Activated effector memory CD4-positive, alpha-beta T cell treated with Interleukin-2 at 50 U/mL for 16 hours (primary cell): Measurements from ENCODE around the gene CTPS2.

Experiments used
- DNase-seq: peaks from one replicate; pipeline ENCODE4 v3.0.0-alpha.2; 2020

CTPS2 gene

DNA sequence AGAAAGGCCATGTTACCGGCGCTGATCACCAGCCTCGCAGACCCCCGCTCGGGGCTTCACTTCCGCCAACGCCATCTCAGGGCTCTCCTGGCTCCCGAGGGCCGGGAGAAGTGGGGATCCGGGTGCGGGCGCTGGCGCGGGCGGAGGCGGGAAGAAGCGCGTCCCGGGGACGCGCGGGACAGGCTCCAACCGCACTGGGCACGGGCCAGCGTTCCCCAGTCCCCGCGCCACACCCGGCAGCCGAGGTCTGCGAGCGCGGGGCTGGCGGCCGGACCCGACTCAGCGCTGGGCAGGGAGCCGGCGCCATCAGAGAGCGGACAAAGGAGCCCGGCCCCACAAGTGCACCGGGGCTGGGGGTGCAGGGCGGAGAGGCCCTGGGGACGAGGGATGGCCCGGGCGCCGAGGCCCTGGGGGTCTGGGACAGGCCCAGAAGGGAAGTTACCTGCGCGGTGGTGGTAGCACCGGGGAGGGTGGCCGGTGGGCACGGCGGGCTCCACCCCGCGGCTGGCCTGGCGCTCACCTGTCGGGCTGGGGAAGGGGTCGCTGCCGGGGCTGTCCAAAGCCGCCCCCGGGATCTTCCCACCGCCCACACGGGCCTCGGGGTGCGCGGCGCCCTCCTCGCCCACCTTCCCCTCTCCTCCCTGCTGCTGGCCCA is 449 bp downstream of the CTPS2 start:
- no peak for DNase-seq

DNA sequence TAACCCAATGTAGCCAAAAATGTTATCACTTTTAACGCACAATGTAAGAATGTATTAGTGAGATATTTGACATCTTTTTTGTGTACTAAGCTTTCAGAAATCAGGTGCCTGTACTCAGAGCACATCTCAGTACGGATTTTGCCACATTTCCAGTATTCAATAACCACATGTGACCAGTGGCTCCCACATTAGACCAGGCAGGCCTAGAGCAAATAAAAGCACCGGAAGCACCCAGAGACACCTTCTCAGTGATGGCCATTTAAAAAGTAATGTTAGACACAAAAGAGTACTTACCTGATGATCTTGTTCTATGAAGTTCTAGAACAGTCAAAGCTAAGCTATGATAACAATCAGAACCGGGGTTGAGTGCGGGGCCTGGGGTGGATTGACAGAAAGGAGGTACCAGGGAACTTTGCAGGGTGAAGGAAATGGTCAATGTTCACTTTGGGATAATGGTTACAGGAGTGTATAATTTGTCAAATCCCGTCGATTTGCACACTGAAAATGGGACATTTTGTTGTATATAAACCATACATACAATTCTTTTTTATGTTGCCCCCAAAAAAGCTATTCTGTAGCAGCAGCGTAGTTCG is 1.2 kb downstream of the CTPS2 start:
- no peak for DNase-seq

DNA sequence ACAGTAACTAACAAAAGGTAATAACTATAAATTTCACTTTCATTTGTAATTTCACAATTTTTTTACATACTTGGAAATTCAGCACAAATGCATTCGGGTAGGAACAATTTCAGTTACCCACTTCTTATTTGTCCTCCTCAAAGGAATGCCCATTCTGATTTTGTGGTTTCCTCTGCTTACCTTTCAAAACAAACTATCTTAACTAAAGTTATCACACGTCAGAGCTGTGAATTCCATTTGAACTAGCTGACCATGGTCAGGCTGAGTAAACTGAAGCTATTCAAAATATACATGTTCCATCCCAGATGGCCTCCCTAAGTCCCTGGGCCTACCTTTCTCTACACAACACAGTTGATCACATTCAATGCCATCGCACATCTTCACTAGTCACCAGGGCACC is 4.5 kb downstream of the CTPS2 start:
- no peak for DNase-seq

DNA sequence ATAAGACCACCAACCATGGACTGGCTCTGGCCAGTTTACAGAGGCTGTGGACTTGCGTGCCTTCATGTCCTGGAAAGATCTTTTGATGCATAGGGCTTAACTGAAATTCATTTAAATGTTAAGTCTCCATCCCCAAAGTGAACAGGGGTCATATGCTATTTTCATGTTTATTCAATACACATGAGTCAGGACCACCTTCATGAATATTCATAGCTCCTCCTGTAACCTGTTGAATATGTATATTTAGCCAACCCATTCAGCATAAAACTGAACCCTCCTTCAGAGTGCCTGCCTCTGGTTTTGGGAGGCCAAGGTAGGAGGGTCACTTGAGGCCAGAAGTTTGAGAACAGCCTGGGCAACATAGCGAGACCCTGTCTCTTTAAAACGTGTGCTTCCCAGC is 7.1 kb downstream of the CTPS2 start:
- no peak for DNase-seq

DNA sequence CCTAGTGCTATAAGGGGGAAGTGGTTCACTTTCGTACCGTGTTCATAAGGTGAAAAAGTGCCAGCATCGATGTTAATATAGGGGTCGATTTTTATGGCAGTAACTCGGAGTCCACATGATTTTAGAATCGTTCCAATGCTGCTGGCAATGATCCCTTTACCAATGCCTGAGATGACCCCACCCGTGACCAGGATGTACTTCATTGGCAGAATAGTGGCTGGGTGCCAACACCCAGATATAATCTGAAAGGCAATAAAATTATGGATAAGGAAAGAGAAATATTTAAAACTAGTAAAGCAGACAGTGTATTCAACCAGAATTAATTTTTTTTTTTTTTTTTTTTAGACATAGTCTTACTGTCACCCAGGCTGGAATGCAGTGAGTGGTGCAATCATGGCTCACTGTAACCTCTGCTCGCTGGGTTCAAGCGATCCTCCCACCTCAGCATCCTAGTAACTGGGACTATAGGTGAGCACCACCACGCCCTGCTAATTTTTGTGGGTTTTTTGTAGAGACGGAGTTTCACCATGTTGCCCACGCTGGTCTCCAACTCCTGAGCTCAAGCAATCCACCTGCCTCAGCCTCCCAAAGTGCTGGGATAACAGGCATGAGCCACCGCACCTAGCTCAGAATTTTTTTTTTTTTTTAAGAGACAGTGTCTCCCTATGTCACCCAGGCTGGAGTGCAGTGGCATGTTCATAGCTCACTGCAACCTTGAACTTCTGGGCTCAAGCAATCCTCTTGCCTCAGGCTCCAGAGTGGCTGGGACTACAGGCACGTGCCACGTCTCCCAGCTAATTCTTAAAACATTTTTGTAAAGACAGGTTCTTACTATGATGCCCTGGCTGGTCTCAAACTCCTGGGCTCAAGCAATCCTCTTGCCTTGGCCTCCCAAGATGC is 9.5 kb downstream of the CTPS2 start:
- no peak for DNase-seq

DNA sequence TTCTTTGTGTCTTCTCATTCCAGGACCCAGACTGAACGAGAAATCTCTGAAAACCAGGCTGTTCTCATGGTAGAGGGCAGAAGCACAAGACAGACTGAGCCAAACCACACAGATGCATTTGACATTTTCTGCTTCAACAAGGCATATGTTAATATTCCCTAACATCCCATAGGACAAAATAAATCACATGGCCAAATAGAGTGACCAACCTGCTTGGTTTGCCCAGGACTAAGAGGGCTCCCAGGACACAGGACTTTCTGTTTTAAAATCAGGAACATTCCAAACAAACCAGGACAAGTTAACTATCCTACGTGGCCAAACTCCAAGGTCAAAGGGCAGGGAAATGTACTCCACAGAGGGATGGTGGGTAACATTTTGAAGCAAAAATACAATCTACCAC is 11.7 kb downstream of the CTPS2 start:
- no peak for DNase-seq

DNA sequence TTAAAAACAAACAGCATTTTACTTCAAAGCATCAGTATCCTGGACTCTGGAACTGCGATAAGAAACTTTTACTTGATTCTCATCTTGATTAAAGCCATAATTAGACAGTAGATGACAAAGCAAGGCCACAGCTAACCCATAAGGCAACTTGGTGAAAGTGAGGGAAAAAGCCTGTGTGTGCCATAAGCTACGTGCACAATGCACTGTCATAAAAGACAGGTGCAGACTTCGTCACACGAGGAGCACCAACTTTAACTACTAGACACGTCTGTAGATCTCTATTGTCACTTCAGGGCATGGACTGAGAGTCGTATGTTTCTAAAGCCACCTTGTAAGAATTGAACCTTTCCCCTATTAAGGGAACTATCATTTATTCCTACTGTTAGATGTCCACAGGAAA is 13.1 kb downstream of the CTPS2 start:
- no peak for DNase-seq

DNA sequence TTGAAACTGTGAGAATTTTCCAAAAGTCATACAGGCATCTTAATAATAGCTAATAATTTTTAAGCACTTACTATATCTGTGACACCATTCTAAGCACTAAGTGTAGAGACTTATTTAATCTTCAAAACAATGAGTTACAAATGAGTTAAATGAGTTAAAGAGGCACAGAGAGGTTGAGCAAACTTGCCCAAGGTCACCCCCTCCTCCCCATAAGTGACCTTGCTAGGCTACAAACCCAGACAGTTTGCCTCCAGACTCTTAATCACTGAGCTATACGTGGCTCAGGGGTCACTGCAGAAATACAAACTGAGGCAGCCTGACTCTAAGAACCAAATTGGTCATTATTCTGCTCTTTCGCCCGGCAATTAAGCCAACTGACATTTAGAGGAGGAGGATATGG is 15.5 kb downstream of the CTPS2 start:
- no peak for DNase-seq

DNA sequence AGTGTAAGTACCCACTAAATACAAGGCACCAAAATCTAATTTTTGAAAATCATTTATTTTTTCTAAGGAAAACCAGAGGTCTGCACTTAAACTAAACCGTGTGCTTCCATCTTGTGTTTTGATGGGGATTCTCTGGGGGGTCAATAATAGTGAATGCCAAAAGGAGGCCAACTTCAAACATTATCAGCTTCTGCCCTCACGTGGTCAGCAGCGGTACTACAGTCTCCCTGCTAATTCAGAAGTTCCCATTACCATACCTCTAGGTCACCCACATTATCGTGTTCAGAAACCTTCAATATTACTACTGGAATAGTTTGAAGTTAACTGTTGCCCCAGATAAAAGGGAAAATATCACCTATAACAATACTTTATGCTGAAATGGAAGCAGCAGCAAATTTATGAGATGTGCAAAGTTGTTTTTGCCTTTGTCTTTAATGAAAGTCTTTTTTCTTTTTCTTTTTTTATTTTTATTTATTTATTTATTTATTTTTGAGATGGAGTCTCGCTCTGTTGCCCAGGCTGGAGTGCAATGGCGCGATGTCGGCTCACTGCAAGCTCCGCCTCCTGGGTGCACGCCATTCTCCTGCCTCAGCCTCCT is 17.3 kb downstream of the CTPS2 start:
- peak; percentile 25 for DNase-seq

DNA sequence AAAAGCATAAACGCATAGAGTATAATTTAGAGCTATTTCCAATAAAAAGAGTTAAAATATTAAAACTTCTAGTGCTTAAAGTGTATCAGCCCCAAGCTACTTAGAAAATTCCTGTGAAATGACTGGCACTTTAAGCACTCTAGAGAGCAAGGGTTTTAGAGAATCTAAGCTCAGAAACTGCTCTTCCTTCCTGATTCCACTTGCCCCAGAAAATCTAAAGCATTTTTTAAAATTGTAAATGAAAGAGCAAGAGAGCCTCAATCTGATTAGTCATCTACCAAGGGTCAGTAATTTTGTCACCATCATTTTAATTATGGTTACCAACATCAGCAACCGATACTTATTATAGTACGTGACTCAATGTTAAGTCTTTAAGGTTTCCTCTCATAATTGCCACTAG is 25.0 kb downstream of the CTPS2 start:
- DNase-seq, result no peak

DNA sequence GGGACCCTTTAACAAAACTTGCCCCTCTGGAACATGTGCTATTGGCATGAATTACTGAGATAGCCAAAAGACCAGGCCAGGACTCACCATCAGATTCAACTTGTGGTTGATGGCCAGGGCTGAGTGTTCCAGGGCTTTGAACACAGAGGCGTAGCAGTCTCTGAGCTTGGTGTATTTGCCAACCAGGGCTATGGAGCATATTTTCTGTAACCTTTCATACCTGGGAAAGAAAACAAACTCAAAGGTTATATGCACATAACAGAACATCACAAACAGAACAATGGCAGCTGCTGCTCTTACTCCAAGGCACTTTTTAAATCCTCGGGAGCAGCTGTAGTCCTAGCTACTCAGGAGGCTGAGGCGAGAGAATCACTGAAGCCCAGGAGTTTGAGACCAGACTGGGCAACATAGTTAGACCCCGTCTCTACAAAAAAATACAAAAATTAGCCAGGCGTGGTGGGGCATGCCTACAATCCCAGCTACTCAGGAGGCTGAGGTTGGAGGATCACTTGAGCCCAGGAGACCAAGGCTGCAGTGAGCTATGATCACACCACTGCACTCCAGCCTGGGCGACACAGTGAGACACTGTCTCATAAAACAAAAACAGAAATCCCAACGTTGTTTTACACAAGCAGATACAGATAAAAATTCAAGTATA is 29.3 kb downstream of the CTPS2 start:
- no peak for DNase-seq

DNA sequence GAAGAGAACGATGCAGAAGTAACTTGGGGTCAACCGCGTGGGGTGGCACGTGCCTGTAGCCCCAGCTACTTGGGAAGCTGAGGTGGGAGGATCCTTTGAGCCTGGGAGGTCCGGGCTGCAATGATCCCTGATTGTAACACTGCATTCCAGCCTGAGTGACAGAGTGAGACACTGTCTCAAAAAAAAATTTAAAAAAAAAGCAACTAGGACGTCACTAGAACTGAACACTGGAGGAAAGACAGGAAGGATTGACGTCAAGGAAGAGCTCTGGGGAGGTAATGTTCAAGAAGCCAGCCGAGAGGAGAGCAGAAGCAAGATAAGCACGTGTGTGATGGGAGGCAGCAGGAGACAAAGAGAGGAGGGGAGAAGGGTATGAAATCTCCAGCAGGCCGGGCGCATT is 33.8 kb downstream of the CTPS2 start:
- no peak for DNase-seq

DNA sequence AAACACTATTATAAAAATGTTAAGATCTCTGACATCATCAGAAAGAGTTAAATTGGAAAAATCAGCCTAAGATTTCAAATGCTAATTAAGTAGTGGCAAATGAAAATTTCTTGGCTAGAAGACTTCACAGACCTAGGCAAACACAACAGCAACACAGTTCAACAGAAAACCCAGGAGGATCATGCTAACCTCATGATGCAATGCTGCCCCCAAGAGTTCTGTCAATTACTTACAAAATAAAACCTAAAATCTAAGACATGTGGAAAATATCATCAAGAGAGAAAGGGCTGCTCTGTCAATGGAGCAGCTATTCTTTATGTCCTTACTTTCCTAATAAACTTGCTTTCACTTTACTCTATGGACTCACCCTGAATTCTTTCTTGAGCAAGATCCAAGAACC is 41.5 kb downstream of the CTPS2 start:
- DNase-seq, result no peak

DNA sequence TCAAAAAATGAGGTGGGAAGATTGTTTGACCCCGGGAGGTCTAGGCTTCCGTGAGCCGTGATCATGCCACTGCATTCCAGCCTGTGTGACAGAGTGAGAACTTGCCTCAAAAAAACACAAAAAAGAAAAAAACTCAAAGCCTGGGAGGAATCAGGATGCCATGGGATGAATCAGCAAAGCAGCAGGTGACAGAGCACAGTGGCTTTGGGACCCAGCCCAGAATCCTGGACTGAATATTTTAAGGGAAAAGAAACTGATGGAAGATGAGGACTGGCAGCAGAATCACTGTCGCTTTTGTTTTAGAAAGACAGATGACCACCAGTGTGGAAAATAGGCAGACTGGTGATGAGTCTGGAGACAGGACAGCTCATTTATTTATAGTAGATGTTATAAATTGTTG is 45.9 kb downstream of the CTPS2 start:
- no peak for DNase-seq

DNA sequence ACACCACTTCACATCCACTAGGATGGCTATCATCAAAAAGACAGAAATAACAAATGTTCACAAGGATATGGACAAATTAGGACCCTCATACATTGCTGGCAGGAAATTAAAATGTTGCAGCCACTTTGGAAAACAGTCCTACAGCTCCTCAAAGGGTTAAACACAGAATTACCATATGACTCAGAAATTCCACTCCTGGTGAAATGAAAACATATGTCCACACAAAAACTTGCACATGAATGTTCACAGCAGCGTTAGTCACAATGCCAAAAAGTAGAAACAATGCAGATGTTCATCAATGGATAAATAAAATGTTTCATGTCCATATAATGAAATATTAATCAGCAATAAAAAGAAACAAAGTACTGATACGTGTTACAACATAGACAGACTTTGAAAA is 47.4 kb downstream of the CTPS2 start:
- no peak for DNase-seq

DNA sequence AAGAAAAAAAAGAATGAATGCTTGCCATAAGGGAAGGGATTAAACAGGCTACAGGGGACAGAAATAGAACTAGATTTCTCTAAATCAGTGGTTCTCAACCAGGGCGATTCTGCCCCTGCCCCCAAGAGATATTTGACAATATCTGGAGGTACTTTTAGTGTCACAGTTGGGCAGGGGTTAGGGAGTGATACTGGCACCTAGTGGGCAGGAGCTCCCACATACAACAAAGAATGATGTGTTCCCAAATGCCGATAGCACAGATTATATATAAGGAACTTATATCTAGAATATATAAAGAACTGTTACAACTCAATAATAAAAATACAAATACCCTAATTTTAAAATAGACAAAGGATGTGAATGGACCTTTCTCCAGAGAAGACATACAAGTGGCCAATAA is 47.8 kb downstream of the CTPS2 start:
- DNase-seq, result no peak

DNA sequence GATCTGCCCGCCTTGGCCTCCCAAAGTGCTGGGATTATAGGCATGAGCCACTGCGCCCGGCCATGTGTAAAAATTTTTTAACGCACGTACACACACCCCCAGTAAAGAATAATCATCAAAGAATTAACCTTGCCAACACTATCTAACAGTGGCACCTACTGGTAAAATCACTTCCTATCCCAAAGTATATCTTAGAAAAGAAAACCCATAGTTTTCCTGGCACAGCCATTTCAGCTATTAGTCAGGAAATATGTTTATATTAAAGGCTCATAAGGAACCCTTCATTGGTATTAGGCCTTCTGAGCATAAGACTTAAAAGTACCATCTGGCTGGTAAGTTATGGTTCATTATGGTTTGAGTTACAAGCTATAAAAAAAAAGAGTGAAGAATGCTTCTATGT is 48.4 kb downstream of the CTPS2 start:
- DNase-seq, result no peak

DNA sequence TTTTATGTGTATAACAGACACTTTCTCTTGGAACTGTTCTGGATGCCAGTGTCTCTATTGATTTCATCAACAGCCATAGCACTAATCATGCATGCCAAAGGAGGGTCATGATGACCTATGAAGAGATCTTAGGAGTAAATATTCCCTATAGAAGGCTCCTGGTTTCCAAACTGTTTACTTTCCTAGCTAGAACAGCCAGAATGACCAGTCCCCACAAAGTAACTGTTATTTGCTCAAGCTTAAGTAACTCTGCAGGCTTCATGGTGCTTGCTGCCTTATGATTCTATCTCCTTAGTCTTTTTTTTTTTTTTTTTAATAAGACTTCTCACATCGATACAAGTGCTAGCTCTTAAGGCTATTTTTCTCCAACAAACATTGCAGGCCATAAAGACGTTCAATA is 50.1 kb downstream of the CTPS2 start:
- no peak for DNase-seq

DNA sequence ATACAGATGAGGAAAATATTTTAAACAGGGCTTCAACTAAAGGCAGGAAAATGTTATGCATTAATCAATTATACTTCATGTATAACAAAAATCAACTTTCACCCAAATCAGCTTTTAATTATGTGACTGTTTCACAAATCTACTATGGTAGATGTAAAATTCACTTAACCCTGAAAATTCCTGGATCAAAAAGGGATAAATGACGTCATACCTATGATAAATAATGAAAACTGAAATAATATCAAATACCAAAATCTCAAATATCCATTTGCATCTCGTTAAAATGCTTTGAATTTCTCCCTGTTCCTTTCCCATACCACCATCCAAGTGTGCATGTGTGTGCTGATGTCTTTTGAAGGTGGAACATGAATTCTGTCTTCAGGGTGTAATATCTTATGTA is 51.0 kb downstream of the CTPS2 start:
- DNase-seq, result no peak

DNA sequence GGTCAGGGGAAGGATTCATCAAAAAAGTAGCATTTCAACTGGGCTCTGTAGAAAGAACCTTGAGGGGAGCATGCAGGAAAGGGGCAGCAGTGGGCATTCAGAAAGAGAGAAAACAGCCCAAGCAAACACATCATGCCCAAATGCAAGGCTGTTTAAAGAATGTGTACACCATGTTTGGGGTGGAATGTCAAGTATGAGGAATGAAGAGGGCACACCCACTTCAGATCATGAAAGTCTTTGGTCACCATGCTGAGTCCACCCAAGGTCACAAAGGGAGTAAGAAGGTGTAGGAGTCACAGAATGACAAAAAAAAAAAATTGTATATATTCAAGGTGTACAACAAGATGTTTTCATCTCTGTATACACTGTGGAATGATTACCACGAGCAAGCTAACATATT is 53.1 kb downstream of the CTPS2 start:
- no peak for DNase-seq

DNA sequence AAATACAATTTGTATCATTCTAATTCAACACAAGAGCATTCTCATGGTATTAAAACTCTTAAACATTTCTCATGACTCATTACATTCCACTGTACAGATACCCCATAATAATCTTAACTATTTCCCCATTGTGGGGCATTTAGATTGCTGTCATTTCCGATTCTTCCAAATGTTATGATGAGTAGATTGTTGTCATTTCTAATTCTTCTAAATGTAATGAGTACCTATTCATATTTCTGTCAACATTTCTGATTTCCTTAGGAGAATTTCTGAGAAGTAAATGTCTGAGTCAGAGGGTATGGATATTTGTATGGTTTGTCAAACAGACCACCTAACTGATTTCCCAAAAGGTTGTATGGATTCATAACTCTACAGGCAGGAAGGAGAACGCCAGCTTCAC is 54.2 kb downstream of the CTPS2 start:
- DNase-seq, result no peak

DNA sequence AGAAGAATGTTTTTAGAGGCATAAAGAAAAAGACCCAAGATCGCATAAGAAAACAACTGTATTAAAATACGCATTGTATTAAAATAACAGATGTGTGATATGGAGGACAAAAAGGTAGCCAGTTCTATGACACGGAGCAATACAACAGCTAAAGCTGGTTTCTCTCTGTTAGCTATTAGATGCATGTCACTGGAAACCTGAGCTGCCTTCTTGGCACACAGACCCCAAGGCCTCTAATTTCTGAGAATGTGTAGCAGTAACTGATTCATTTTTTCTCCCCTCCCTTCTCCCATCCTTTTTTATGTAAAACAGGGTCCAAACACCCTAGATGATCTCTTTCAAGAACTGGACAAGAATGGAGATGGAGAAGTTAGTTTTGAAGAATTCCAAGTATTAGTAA is 58.4 kb downstream of the CTPS2 start:
- DNase-seq, result no peak

DNA sequence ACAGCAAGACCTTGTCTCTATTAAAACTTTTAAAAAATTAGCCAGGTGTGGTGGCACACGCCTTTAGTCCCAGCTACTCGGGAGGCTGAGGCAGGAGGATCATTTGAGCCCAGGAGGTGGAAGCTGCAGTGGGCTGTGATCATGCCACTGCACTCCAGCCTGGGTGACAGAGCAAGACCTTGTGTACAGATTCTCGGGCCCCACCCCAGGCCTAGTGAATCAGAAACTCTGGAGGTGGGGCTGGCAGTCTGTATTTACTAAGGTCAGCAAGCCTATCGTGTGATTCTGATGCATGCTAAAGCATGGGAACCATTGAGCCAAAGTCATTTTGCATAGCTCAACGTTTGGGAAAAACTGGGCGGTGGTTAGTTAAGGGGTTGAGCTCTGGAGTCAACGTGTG is 59.0 kb downstream of the CTPS2 start:
- DNase-seq, result no peak
